Choroid plexus epithelial cell (primary cell): ENCODE results near the gene STYXL1.

Experiments used
- DNase-seq: peaks from one replicate; pipeline ENCODE4 v3.0.0-alpha.2; 2010; ENCODE audit warnings: low read depth
- H3K4me3 ChIP-seq: 2 replicates; pipeline ENCODE4 v1.5.1; 2011; ENCODE audit warnings: low read depth, mild to moderate bottlenecking, control low read depth, low read length, moderate library complexity
- CTCF ChIP-seq: conservative IDR thresholded peaks from 2 replicates; pipeline ENCODE4 v1.5.1; 2011; ENCODE audit warnings: low read depth, mild to moderate bottlenecking, control low read depth, inconsistent platforms, low read length, moderate library complexity

STYXL1 gene

DNA sequence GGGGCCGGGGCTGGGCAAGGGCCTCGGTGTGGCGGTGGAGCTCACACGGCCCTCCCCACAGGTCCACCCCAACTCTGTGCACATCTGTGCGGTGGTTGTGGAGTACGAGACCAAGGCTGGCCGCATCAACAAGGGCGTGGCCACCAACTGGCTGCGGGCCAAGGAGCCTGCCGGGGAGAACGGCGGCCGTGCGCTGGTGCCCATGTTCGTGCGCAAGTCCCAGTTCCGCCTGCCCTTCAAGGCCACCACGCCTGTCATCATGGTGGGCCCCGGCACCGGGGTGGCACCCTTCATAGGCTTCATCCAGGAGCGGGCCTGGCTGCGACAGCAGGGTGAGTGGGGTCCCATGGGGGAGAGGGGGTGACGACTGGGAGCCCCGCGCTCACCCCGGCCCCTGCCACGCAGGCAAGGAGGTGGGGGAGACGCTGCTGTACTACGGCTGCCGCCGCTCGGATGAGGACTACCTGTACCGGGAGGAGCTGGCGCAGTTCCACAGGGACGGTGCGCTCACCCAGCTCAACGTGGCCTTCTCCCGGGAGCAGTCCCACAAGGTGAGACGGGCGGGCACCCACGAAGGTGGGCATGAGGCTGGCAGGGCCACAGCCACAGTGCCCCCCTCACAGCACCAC, 62.2 kb downstream of the STYXL1 start:
- no peak for DNase-seq
- TF ChIP-seq CTCF, result no peak

DNA sequence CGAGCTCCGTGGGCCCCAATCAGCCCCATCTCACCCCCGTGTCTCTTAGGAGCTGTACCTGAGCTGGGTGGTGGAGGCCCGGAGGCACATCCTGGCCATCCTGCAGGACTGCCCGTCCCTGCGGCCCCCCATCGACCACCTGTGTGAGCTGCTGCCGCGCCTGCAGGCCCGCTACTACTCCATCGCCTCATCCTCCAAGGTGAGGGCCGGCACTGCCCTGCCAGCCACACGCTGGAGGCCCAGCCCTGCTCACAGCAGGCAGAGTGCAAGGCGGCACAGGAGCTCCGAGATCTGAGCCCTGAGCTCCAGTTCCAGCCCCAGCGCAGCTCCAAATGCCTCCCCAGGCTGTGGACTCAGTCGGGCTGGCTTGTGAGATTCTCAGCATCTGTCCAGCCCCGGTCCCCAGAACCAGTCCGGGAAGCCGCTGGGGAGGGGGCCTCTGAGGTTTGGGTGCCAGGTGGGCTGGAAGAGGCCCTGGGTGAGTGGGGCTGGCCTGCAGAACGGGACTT, 62.7 kb downstream of the STYXL1 start:
- TF ChIP-seq CTCF, result no peak
- H3K4me3 ChIP-seq, result no peak overlapping the region
- DNase-seq, result no peak

More for the DNA sequence above, 62.2 kb downstream of the STYXL1 start:
- H3K4me3 ChIP-seq, result no peak overlapping the region

GRCh38 chr7:75984130-75985008, 63.4 kb downstream of the STYXL1 start:
- TF ChIP-seq CTCF, result no peak
- no peak overlapping the region for H3K4me3 ChIP-seq
- no peak for DNase-seq

GRCh38 chr7:75983471-75984129, 64.2 kb downstream of the STYXL1 start:
- no peak overlapping the region for H3K4me3 ChIP-seq
- DNase-seq, result no peak
- no peak for TF ChIP-seq CTCF

GRCh38 chr7:75982306-75983064, 65.3 kb downstream of the STYXL1 start:
- H3K4me3 ChIP-seq, result no peak overlapping the region
- TF ChIP-seq CTCF, result no peak
- DNase-seq, result no peak

GRCh38 chr7:75981453-75982305, 66.1 kb downstream of the STYXL1 start:
- DNase-seq, result no peak
- no peak overlapping the region for H3K4me3 ChIP-seq
- no peak for TF ChIP-seq CTCF
